Dendritic cell treated with granulocyte-macrophage colony-stimulating factor and Interleukin-4, amounts not matched to agents 40 ng/mL and 50 ng/mL, for 4 days (primary cell): ENCODE data around the gene RXRB.

Experiments
- H3K27ac Mint-ChIP-seq: one replicate; pipeline ENCODE4 v1.8.0; 2022; ENCODE audit warnings: mild to moderate bottlenecking, mixed read lengths
- H3K27me3 Mint-ChIP-seq: one replicate; pipeline ENCODE4 v1.8.0; 2022; ENCODE audit warnings: mild to moderate bottlenecking, mixed read lengths
- H3K36me3 Mint-ChIP-seq: one replicate; pipeline ENCODE4 v1.8.0; 2022; ENCODE audit warnings: low read depth, mixed read lengths
- H3K4me1 Mint-ChIP-seq: one replicate; pipeline ENCODE4 v1.8.0; 2022; ENCODE audit warnings: low read depth, mixed read lengths
- H3K4me3 Mint-ChIP-seq: one replicate; pipeline ENCODE4 v1.8.0; 2022; ENCODE audit warnings: mild to moderate bottlenecking, moderate library complexity, mixed read lengths
- H3K9me3 Mint-ChIP-seq: one replicate; pipeline ENCODE4 v1.8.0; 2022; ENCODE audit warnings: mixed read lengths
- intact Hi-C: fragments of 100-400 bp; cut with micrococcal nuclease; formaldehyde crosslinking; loops from one replicate; pipeline ENCODE4 v1.15.0; 2022

RXRB gene

DNA sequence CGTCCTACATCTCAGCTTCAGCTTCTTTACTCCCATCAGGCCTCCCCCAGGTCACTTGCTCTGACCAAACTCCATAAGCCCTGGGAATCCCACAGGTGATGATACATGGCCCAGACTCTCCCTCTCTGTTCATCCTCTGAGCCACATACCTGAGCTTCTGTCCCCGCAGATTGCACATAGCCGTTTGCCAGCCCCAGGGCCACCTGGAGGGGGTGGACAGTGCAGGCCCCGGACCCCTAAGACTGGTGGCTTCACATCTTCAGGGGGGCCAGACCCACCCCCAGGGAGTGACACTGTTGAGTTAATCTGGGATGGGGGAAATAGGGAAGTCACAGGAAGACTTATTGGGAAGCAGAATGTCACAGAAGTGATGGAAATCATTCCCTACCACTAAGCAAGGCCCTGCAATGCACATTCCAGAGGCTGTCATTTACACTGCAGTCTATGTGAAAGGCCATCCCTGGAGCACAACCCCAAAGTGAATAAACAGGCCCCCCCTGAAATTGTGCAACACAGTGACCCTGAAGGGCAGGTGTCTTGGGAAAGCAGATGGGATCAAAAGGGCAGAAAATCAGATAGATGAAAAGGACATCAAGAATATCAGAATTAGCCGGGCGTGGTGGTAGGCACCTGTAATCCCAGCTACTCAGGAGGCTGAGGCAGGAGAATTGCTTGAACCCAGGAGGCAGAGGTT lies 2.2 kb downstream of the RXRB start:
- intact Hi-C loops = loop anchor here (5.0 kb wide), 1 partner anchor 36 kb away; no protein-coding TSS in a partner anchor
- peak overlapping the region; percentile 99 for H3K27ac Mint-ChIP-seq
- H3K9me3 Mint-ChIP-seq = no peaks in the 10 kb centered on the region
- peaks cover 65% of the 10 kb centered on the region for H3K4me1 Mint-ChIP-seq
- peaks cover 6% of the 10 kb centered on the region for H3K27me3 Mint-ChIP-seq
- peaks cover 87% of the 10 kb centered on the region for H3K36me3 Mint-ChIP-seq
- H3K4me3 Mint-ChIP-seq = peak overlapping the region; percentile 98

DNA sequence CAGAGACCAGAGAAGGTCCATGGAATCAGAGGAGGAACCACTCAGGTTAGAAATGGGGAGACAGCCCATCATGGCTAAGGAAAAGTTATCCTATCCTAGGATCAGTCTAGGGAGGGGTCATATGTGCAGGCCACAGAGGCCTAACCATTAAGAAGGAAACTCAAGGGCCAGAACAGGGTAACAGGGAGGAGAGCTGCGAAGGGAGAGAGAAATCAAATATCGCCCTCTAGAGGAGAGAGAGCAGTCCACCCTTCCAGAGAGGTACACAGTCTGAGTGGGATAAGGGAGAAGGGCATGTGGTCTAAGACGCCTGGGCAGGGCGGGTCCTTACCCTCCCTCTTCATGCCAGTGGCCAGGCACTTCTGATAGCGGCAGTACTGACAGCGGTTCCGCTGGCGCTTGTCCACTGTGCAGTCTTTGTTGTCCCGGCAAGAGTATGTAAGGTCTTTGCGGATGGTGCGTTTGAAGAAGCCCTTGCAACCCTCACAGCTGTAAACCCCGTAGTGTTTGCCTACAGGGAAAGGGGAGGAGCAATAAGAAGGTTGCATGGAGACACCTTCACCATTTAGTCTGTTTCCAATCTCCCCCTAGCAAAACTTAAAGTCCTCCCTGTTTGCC lies 2.9 kb downstream of the RXRB start:
- H3K4me3 Mint-ChIP-seq = no peak overlapping the region
- H3K9me3 Mint-ChIP-seq = no peaks in the 10 kb centered on the region
- peaks cover 62% of the 10 kb centered on the region for H3K4me1 Mint-ChIP-seq
- intact Hi-C loops = loop anchor here (5.0 kb wide), 1 partner anchor 35 kb away; no protein-coding TSS in a partner anchor
- peaks cover 11% of the 10 kb centered on the region for H3K27me3 Mint-ChIP-seq
- peak overlapping the region; percentile 99 for H3K27ac Mint-ChIP-seq
- H3K36me3 Mint-ChIP-seq = peaks cover 80% of the 10 kb centered on the region

DNA sequence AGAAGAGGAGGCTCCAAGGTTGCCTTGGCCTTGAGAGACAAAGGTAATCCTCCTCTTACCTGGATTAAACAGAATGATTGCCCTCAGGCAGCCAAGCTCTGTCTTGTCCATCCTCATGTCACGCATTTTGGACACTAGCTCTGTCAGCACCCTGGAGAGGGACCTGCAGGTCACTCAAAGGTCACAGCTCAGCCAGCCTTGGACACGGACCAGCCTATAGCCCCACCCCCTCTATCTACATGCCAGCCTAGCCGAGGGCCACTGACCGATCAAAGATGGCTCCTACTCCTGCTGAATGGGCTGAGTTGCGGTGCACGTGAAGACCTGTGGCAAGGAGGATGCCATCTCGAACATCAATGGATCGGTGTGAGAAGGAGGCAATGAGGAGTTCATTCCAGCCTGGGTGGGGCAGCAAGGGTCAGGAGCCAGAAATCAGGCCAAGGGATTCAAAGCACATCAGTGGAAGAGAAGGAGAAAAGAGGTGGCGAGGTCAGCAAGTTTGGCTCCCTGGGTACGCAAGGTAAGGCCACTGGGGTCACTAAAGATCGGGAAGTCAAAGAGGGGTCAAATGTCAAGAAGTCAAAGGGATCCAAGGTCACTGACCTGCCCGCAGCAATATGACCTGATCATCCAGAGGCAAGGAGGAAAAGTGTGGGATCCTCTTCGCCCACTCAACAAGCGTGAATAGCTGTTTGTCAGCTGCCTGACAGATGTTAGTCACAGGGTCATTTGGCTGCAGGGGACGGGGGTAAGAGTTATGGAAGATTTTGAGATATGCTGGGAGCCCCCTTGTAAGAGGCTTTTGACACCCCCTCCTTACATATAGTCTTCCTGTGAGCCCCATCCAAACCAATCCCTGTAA lies 4.9 kb downstream of the RXRB start:
- no peaks in the 10 kb centered on the region for H3K9me3 Mint-ChIP-seq
- peaks cover 51% of the 10 kb centered on the region for H3K4me1 Mint-ChIP-seq
- H3K4me3 Mint-ChIP-seq = no peak overlapping the region
- H3K36me3 Mint-ChIP-seq = peaks cover 60% of the 10 kb centered on the region
- intact Hi-C loops = loop anchor here (5.0 kb wide), 1 partner anchor 33 kb away; no protein-coding TSS in a partner anchor
- no peak overlapping the region for H3K27ac Mint-ChIP-seq
- peaks cover 30% of the 10 kb centered on the region for H3K27me3 Mint-ChIP-seq

DNA sequence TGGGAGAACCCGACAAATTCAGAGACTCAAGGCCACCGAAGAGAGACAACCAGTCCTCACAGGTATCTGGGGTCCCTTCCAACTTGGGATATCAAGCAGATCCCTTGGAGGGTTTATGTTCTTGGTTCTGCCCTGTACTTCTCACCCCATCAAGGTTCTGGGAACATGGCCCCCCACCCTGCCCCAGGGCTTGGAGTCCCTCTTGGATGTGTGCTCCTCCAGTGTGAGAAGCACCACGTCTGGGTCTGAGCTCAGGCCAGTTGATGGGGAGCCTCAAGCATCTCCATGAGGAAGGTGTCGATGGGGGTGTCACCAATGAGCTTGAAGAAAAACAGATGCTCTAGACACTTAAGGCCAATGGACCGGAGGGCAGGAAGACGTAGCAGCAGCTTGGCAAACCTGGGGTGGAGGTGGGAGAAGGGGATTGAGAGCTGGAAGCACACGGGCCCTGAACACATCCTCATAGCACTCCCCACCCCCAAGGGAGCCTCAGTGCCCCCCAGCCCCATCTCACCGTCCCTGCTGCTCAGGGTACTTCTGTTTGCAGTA lies 6.0 kb downstream of the RXRB start:
- Mint-ChIP-seq H3K4me1 (peaks cover 50% of the 10 kb centered on the region), H3K27me3 (peaks cover 40% of the 10 kb centered on the region), H3K36me3 (peaks cover 54% of the 10 kb centered on the region), H3K9me3 (no peaks in the 10 kb centered on the region), H3K4me3 (no peak overlapping the region), H3K27ac (no peak overlapping the region)
- intact Hi-C loops = no loop called here

DNA sequence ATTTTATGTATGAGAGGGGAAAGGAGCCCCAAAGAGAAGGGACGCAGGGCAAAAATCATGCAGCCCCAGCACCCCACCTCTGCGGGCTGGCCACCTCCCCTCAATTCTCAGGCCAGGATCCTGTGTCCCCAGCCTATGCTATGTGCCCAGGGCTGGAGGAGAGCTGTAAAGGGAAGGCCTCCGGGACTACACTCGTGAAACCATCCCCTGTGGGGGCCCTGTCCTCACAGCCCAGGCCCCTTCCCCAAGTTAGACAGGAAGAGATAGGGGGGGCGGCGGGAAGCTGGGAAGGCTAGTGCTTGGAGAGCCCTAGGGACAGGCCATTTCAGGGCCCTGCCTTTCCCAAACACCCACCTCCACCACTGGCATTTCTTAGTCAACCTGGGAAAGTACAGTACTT lies 6.8 kb downstream of the RXRB start:
- intact Hi-C loops = no loop called here
- Mint-ChIP-seq H3K4me1 (peaks cover 41% of the 10 kb centered on the region), H3K4me3 (no peak overlapping the region), H3K9me3 (no peaks in the 10 kb centered on the region), H3K27me3 (peaks cover 47% of the 10 kb centered on the region), H3K36me3 (peaks cover 48% of the 10 kb centered on the region), H3K27ac (no peak overlapping the region)

DNA sequence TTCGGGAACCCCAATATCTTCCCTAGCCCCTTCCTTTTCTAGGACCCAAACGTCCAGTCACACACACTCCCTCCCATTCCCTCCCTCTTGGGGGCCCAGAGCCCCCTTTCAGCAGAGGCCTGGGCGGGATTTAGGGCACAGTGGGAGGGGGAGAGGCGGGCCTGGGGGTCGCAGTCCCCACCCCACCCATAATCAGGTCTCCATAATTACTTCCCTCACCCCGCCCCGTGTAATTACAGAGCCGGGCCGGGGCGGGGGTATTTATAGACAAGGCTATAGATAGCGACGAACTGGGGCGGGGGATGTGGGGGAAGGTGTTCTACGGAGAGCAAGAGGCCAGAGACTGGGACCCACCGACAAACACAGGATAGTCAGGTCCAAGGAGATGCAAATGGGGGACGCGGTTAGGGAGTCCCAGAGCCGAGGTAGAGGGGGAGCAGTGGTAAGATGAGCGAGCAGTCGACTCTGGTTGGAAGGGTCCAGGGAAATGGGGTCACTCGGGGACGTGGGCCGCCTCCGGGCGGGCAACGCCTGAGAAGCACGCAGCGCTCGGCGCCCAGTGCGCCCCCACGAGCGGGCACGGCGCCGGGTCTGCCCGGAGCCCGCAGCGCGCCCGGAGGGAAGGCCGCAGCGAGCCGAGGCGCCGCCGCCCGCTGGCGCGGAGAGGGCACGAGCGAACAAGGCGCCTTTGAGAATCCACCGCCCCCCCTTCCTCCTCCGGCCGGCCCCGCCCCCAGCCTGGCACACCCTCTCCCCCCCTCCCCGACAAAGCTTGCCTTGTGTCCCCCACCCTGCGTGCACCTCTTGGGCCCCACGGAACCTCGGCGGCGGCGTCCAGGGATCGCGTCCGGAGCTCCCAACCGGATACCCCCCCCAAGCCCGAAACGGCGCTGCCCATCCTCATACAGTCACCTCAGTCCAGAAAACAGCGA lies 7.5 kb downstream of the RXRB start:
- Mint-ChIP-seq H3K27me3 (peaks cover 52% of the 10 kb centered on the region), H3K9me3 (no peaks in the 10 kb centered on the region), H3K36me3 (peaks cover 42% of the 10 kb centered on the region), H3K4me1 (peaks cover 35% of the 10 kb centered on the region), H3K27ac (no peak overlapping the region), H3K4me3 (peak overlapping the region; percentile 68)
- intact Hi-C loops = no loop called here

DNA sequence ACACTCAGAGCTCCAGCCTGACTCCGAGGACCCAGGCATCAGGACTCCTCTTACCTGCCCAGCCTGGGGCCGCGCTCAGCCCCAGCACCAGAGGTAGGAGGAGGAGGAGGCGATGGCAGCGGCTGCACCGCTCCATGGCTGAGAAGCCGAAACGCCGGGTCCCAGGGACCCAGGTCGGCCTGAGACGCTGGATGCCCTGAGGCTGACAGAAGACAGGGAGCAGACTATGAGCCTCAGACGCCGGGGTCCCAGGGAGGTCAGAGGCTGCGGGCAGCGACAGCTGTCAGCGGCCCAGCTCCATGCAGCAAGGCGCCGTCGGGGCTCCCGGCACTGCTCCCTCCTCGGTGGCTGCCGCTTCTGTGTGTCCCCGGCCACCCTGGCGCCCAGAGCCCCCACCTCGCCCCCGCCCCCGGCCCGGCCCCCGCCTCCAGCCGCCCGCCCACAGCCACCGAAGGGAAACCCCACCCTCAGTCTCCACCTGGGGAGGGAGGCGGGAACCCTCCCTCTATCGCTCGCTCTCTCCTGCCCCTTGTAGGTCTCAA lies 8.3 kb downstream of the RXRB start, which contains the start of gene COL11A2:
Gene COL11A2, minus strand, starts transcription at position 363 of the 542 bp plus-strand sequence. Its CDS starts 227 bp downstream, at position 136.
- no peaks in the 10 kb centered on the region for H3K9me3 Mint-ChIP-seq
- H3K4me3 Mint-ChIP-seq = peak within 1 kb of the TSS; percentile 68
- H3K4me1 Mint-ChIP-seq = peaks cover 27% of the 10 kb centered on the region
- intact Hi-C loops = no loop called here
- H3K27me3 Mint-ChIP-seq = peaks cover 59% of the 10 kb centered on the region
- peaks cover 34% of the 10 kb centered on the region for H3K36me3 Mint-ChIP-seq
- no peak within 1 kb of the TSS for H3K27ac Mint-ChIP-seq

DNA sequence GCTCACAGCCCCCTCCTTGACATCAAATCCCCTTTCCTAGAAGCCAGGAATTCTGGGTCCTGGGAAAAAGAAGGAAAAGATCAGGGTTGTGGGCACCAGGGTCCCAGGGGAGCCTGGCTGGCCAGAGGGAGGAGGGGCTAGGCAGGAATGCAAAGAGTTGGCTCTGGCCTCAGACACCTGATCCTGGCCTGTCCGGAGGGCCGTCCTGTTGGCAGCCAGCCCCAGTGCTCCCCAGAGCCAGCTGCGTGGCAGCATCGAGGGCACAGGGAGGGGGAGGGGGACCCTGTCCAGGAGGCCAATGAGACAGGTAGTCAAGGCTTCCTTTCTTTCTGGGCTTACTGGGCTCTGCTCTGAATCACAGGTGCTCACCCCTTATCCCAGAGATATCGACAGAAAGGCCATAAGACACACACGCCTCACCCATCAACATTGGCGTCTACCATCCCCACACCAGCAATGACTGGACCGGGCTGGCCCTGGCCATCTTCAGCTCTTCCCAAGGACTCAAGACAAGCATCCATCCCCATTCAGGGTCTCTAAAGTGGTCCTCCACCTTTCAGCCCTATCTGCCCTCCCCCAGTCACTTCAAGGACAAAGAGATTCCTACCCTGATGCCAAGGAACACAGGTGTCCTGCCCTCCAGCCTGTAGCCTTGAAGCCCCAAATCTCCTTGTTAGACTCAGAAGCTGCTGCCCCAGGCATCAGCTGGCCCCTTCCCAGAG lies 8.9 kb downstream of the RXRB start:
- peaks cover 23% of the 10 kb centered on the region for H3K4me1 Mint-ChIP-seq
- intact Hi-C loops = no loop called here
- H3K27ac Mint-ChIP-seq = no peak overlapping the region
- peaks cover 28% of the 10 kb centered on the region for H3K36me3 Mint-ChIP-seq
- peaks cover 63% of the 10 kb centered on the region for H3K27me3 Mint-ChIP-seq
- no peaks in the 10 kb centered on the region for H3K9me3 Mint-ChIP-seq
- H3K4me3 Mint-ChIP-seq = no peak overlapping the region

DNA sequence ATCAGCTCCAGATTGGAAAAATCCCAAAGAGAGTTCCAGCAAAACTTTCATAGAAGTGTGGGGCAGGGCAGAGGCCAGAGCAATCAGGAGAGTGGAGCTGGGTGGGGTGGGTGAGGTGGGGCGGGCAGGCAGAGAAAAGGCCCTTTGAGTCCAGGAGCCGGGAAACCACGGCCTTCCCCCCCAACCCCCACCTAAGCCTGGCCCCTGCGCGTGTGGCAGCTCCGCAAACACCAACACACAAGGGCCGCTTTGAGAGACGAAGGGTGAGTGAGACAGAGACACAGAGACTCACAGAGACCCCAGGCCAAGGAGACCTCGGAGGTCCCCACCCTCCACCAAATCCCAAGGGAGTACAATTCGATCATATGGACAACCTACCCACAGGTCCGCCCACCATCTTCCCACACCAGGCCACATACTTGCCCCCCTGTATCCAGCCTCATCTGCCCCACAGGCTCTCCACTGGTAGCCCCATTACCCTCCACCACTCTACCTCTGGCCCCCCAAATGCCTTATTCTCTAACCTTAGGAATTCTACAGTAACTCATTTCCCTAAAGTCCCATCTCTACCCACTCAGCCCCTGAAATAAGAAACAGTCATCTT lies 9.9 kb downstream of the RXRB start:
- Mint-ChIP-seq H3K9me3 (no peaks in the 10 kb centered on the region), H3K27me3 (peaks cover 72% of the 10 kb centered on the region), H3K4me1 (peaks cover 14% of the 10 kb centered on the region), H3K4me3 (no peak overlapping the region), H3K27ac (no peak overlapping the region), H3K36me3 (peaks cover 18% of the 10 kb centered on the region)
- intact Hi-C loops = no loop called here

DNA sequence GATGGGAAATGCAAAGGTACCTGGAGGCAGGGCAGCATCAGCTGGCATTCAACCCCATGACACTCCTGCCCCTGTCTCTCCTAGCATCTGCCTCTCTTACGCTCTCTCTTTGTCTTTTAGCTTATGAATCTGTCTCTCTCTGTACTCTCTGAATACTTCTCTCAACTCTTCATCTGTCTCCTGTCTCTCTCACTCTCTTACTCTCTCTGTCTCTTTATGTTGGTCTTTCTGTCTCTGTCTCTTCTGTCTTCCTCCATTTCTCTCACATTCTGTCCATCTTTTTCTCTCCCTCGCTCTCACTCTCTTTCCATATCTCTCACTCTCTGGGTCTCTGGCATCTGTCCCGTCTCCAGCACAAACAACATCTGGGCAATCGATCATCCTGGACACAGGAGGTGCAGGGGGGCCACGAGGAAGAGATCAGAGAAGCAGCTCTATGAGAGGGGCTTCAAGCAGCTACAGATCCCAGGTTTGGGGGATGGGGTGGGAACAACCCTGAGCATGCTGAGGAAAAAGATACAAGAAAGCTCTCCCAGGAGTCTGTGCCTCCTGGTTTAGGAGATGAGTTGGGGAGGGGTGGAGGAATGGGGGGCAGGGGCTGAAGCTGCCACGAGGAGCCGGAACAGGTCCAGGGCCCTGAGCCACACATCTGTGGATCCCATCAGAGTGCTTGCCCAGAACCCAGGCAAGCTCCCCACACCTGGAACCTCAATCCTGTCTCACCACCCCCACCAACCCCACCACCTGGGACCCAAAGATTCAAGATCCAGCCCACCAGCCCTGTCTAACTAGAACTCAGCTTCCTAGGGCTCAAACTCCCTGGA lies 10.6 kb downstream of the RXRB start:
- Mint-ChIP-seq H3K27ac (no peak overlapping the region), H3K36me3 (peaks cover 11% of the 10 kb centered on the region), H3K9me3 (no peaks in the 10 kb centered on the region), H3K4me3 (no peak overlapping the region), H3K27me3 (peaks cover 80% of the 10 kb centered on the region), H3K4me1 (peaks cover 13% of the 10 kb centered on the region)
- intact Hi-C loops = no loop called here

DNA sequence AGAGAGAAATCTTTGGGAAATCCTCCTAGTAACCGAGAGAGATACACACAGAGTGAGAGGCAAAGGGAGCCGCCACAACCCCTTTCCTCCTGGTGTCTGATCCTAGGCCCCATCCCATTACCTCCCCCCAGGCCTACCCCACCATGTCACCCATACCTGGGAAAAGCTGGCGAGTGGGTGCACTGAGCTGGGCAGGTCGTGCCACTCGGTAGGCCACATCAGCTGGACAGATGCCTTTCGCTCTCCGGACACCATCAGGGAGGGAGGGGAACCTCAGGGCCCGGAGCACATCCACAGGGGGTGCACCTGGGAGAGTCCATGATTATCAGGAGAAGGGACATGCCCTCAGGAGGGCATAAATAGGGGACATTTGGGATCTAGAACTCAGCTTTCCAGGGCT lies 11.3 kb downstream of the RXRB start:
- peaks cover 4% of the 10 kb centered on the region for H3K36me3 Mint-ChIP-seq
- H3K27me3 Mint-ChIP-seq = peaks cover 84% of the 10 kb centered on the region
- H3K9me3 Mint-ChIP-seq = no peaks in the 10 kb centered on the region
- peaks cover 13% of the 10 kb centered on the region for H3K4me1 Mint-ChIP-seq
- H3K27ac Mint-ChIP-seq = no peak overlapping the region
- no peak overlapping the region for H3K4me3 Mint-ChIP-seq
- intact Hi-C loops = no loop called here
